Neuronal stem cell (in vitro differentiated cells): Measurements from ENCODE around the gene MX1.

ENCODE experiments used
- DNase-seq: peaks from one replicate; pipeline ENCODE4 v3.0.0-alpha.2; 2013; ENCODE audit warnings: low spot score
- H2AFZ ChIP-seq: one replicate; pipeline ENCODE4 v1.6.1; 2013; ENCODE audit warnings: mild to moderate bottlenecking, low read length, inconsistent platforms
- H2AK5ac ChIP-seq: 2 replicates; pipeline ENCODE4 v1.6.1; 2013; ENCODE audit warnings: low read depth, mild to moderate bottlenecking, inconsistent platforms, low read length, moderate library complexity, mixed read lengths
- H2BK120ac ChIP-seq: 2 replicates; pipeline ENCODE4 v1.6.1; 2013; ENCODE audit warnings: low read depth, mild to moderate bottlenecking, inconsistent platforms, low read length, moderate library complexity, mixed read lengths
- H2BK12ac ChIP-seq: one replicate; pipeline ENCODE4 v1.6.1; 2013; ENCODE audit warnings: low read length, inconsistent platforms
- H2BK15ac ChIP-seq: 2 replicates; pipeline ENCODE4 v1.6.1; 2013; ENCODE audit warnings: mild to moderate bottlenecking, low read length, inconsistent platforms, mixed read lengths
- H2BK5ac ChIP-seq: one replicate; pipeline ENCODE4 v1.6.1; 2013; ENCODE audit warnings: inconsistent platforms, mild to moderate bottlenecking, low read length, moderate library complexity
- H3K14ac ChIP-seq: one replicate; pipeline ENCODE4 v1.6.1; 2013; ENCODE audit warnings: low read length, inconsistent platforms
- H3K18ac ChIP-seq: 2 replicates; pipeline ENCODE4 v1.6.1; 2013; ENCODE audit warnings: low read length, inconsistent platforms
- H3K23ac ChIP-seq: 2 replicates; pipeline ENCODE4 v1.6.1; 2013; ENCODE audit warnings: low read depth, mild to moderate bottlenecking, mixed read lengths, low read length, inconsistent platforms; ENCODE audit not compliant: poor library complexity
- H3K27ac ChIP-seq: replicated peaks from 3 replicates; pipeline ENCODE4 v1.5.1; 2013; ENCODE audit warnings: low read length, inconsistent platforms
- H3K27me3 ChIP-seq, 3 experiments: 2 replicates each; pipeline ENCODE4 v1.6.1; 2013; ENCODE audit warnings: low read length in 3 of 3, mild to moderate bottlenecking in 2 of 3, inconsistent platforms in 1 of 3, low read depth in 1 of 3, mixed read lengths in 1 of 3, moderate library complexity in 1 of 3; ENCODE audit not compliant: control insufficient read depth in 3 of 3, insufficient read depth in 3 of 3
- H3K36me3 ChIP-seq, 2 donors: replicated peaks in 1 of 2; 2 replicates each; pipeline ENCODE4 v1.6.1; 2013; ENCODE audit warnings: low read length in 2 of 2; ENCODE audit not compliant: control insufficient read depth in 2 of 2, insufficient read depth in 2 of 2
- H3K4ac ChIP-seq: 2 replicates; pipeline ENCODE4 v1.6.1; 2013; ENCODE audit warnings: inconsistent platforms, mild to moderate bottlenecking, low read length, moderate library complexity
- H3K4me1 ChIP-seq, 2 donors: 1 replicate in 1 of 2; 2 replicates in 1 of 2; pipeline ENCODE4 v1.6.1; 2013; ENCODE audit warnings: low read length in 2 of 2, low read depth in 1 of 2; ENCODE audit not compliant: control insufficient read depth in 2 of 2, insufficient read depth in 1 of 2
- H3K4me2 ChIP-seq: one replicate; pipeline ENCODE4 v1.6.1; 2013; ENCODE audit warnings: mild to moderate bottlenecking, low read length, inconsistent platforms; ENCODE audit not compliant: insufficient read depth, poor library complexity, severe bottlenecking
- H3K4me3 ChIP-seq, 2 donors: 2 replicates each; pipeline ENCODE4 v1.5.1; 2013; ENCODE audit warnings: low read length in 2 of 2, mild to moderate bottlenecking in 2 of 2, inconsistent platforms in 1 of 2, moderate library complexity in 1 of 2
- H3K79me1 ChIP-seq: one replicate; pipeline ENCODE4 v1.6.1; 2013; ENCODE audit warnings: low read depth, mild to moderate bottlenecking, inconsistent platforms, low read length, moderate library complexity
- H3K9ac ChIP-seq: one replicate; pipeline ENCODE4 v1.6.1; 2013; ENCODE audit warnings: mild to moderate bottlenecking, low read depth, low read length, inconsistent platforms; ENCODE audit not compliant: poor library complexity
- H3K9me3 ChIP-seq, 2 donors: replicated peaks in 1 of 2; 2 replicates each; pipeline versions ENCODE3 to v1.6.1; 2013; ENCODE audit warnings: low read length in 2 of 2, mild to moderate bottlenecking in 2 of 2, inconsistent platforms in 1 of 2, low read depth in 1 of 2, mixed read lengths in 1 of 2, moderate library complexity in 1 of 2; ENCODE audit not compliant: control insufficient read depth in 2 of 2, insufficient read depth in 1 of 2
- H4K8ac ChIP-seq: one replicate; pipeline ENCODE4 v1.6.1; 2013; ENCODE audit warnings: low read depth, mild to moderate bottlenecking, inconsistent platforms, low read length, moderate library complexity
- H4K91ac ChIP-seq: one replicate; pipeline ENCODE4 v1.6.1; 2013; ENCODE audit warnings: low read length, low read depth, mild to moderate bottlenecking, inconsistent platforms; ENCODE audit not compliant: poor library complexity
- WGBS, 2 donors: extraction: QIAGEN DNeasy Blood & Tissue Kit; methylation state at CpG; one replicate each; pipeline ENCODE4 v1.1.7; 2013; ENCODE audit warnings: missing lambda C conversion rate in 2 of 2, mixed read lengths in 1 of 2; ENCODE audit not compliant: insufficient read length in 2 of 2, insufficient replicate concordance in 1 of 2; ENCODE audit errors: extremely low coverage in 2 of 2; 5-methylcytosine and 5-hydroxymethylcytosine counted together

The MX1 gene

DNA sequence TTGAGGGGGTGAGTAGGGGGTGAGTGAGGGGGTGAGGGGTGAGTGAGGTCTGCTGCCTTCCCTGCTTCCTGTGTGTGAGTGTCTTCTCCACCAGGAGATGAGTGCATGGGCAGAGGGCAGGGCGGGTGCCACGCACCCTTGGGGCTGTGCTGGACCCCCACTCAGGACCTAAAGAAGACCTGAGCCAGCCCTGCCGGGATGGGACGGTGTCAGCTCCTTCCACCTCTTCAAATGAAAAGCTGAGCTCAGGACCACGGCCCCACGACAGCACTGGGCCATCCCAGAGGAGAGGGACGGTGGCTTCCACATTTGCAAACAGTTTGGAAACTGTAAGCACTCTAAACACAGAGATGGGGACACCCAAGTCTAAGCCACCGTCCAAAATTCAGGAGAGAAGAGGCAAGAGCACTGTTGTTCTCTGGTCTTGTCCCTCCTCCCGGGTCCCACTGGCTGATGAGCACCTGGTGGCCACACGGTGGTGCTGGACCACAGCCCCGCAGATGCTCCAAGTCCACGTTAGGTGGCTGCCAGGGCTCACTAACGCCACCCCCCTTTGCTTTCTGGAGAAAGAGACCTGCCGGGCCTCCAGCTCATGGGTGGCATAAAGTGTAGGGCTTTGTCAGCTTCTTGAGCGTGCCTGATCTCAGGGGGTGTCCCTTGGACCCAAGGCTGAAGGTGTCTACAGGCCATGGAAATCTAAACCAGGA, 49.8 kb downstream of the MX1 start:
- H3K4ac ChIP-seq = no peak overlapping the region
- H2BK120ac ChIP-seq = peak overlapping the region; percentile 53
- no peak overlapping the region for H3K4me2 ChIP-seq
- peak overlapping the region; percentile 35 for H2BK12ac ChIP-seq
- peak overlapping the region; percentile 49 for H2AK5ac ChIP-seq
- H3K79me1 ChIP-seq = no peaks in the 10 kb centered on the region
- no peak overlapping the region for H3K4me3 ChIP-seq
- no peak for DNase-seq
- WGBS, 2 donors = no CpG with 5 or more reads among the region's 15 CpGs
- H3K23ac ChIP-seq = peak overlapping the region; percentile 77
- peak overlapping the region; percentile 34 for H3K18ac ChIP-seq
- H3K4me1 ChIP-seq = peaks cover 0 to 15% of the 10 kb centered on the region in 2 donors
- H3K9ac ChIP-seq = no peak overlapping the region
- H2BK5ac ChIP-seq = no peak overlapping the region
- H4K91ac ChIP-seq = no peak overlapping the region
- H4K8ac ChIP-seq = no peak overlapping the region
- H3K27me3 ChIP-seq = peaks cover 0 to 3% (median 0%) of the 10 kb centered on the region in 3 experiments
- peak overlapping the region; percentile 70 for H2BK15ac ChIP-seq
- H3K14ac ChIP-seq = peak overlapping the region; percentile 33
- H2AFZ ChIP-seq = no peak overlapping the region
- H3K9me3 ChIP-seq = no peaks in the 10 kb centered on the region
- H3K36me3 ChIP-seq = no peaks in the 10 kb centered on the region
- H3K27ac ChIP-seq = no peak overlapping the region

DNA sequence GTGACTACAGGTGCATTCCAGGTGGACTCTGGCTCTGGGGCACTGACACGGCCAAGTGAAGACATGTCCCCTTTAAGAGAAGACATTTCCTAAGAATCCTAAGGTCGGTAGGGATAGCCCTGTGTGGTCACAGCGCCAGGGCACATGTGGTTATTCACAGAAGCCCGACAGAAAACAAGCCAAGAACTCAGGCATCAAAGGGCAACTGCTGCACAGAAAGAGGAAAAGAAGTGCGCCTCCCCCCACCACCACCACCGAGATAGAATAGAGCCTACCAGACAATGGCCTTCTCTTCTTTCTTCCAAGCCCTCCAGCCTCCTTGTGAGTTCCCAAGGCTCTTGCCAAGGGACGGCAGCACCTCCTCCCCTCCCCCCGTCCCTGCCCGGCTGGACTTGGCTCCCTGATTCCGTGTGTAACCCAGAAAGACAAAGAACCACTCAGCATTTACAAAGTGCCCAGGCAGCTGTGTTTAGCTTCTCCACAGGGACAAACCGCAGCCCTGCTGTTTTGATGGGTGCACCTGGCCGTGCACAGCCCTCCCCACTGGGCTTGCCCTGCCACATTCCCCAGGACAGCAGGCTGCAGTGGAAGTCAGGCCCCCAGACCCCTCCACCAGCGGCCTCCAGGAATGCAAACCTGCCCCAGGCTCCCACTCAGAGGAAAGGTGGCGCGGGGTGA, 51.7 kb downstream of the MX1 start:
- peak overlapping the region; percentile 69 for H2AK5ac ChIP-seq
- no peak overlapping the region for H2BK12ac ChIP-seq
- peak overlapping the region; percentile 41 for H3K4me2 ChIP-seq
- no peak overlapping the region for H2BK120ac ChIP-seq
- H3K4me3 ChIP-seq = no peak overlapping the region
- no peaks in the 10 kb centered on the region for H3K9me3 ChIP-seq
- peak overlapping the region; percentile 43 for H2AFZ ChIP-seq
- peaks cover 0 to 3% (median 0%) of the 10 kb centered on the region in 3 experiments for H3K27me3 ChIP-seq
- peak overlapping the region; percentile 44 for H3K18ac ChIP-seq
- H3K79me1 ChIP-seq = no peaks in the 10 kb centered on the region
- no peaks in the 10 kb centered on the region for H3K36me3 ChIP-seq
- H3K4me1 ChIP-seq = peaks cover 0 to 16% of the 10 kb centered on the region in 2 donors
- peak; percentile 31 for DNase-seq
- H3K9ac ChIP-seq = no peak overlapping the region
- H3K27ac ChIP-seq = no peak overlapping the region
- H4K8ac ChIP-seq = no peak overlapping the region
- H2BK5ac ChIP-seq = peak overlapping the region; percentile 29
- no peak overlapping the region for H4K91ac ChIP-seq
- WGBS, 2 donors = no CpG with 5 or more reads among the region's 15 CpGs
- peak overlapping the region; percentile 90 for H3K14ac ChIP-seq
- H3K23ac ChIP-seq = peak overlapping the region; percentile 69
- no peak overlapping the region for H2BK15ac ChIP-seq
- H3K4ac ChIP-seq = peak overlapping the region; percentile 59

DNA sequence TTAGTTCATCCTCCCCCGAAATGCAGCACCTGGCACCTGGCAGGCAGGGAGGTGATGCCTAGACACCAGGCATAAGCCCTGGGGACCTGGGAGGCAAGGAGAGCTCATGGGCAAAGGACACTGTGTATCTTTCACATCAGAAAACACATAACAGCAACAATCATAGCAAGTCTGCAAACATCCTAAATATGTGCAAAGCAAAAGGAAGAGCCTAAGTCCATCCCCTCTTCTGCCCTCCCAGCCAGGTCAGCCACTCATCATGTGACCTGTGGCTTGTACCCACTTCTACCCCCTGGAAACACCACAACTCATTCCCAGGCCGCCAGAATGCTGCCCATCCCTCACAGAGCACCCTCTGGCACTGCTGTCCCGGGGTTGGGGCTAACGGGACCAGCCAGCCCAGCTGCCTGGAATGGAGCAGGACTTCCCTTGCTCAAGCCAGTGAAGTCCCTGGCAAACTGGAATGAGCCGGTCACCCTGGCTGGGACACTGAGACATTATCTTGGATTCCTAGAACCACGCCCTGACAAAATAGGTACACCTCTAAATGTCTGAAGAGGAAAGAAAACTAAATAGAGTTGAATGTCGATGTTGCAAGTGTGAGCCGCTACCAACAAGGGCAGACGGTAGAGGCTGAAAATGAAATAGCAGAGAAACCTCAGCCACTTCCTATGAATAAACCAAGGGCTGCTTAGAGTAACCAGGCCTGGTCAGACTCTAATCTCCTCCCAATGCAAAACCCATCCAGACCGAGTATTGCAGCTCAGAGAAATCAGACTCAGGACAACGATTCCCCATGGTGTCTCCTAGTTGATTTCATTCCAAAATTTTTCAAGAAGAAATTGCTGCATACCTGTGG, 52.5 kb downstream of the MX1 start:
- DNase-seq = no peak
- peak overlapping the region; percentile 59 for H3K4ac ChIP-seq
- peak overlapping the region; percentile 56 for H3K18ac ChIP-seq
- peak overlapping the region; percentile 69 for H3K23ac ChIP-seq
- H2BK5ac ChIP-seq = peak overlapping the region; percentile 29
- no peak overlapping the region for H2BK15ac ChIP-seq
- peaks cover 0 to 16% of the 10 kb centered on the region in 2 donors for H3K4me1 ChIP-seq
- H3K4me2 ChIP-seq = no peak overlapping the region
- H3K4me3 ChIP-seq = no peak overlapping the region
- peaks cover 0 to 3% (median 0%) of the 10 kb centered on the region in 3 experiments for H3K27me3 ChIP-seq
- H3K27ac ChIP-seq = no peak overlapping the region
- WGBS, 2 donors = no CpG with 5 or more reads among the region's 11 CpGs
- peak overlapping the region; percentile 9 for H4K91ac ChIP-seq
- no peaks in the 10 kb centered on the region for H3K79me1 ChIP-seq
- H3K36me3 ChIP-seq = no peaks in the 10 kb centered on the region
- no peak overlapping the region for H2AFZ ChIP-seq
- peak overlapping the region; percentile 90 for H3K14ac ChIP-seq
- no peak overlapping the region for H4K8ac ChIP-seq
- H2BK12ac ChIP-seq = peak overlapping the region; percentile 33
- peak overlapping the region; percentile 69 for H2AK5ac ChIP-seq
- no peak overlapping the region for H3K9ac ChIP-seq
- no peak overlapping the region for H2BK120ac ChIP-seq
- no peaks in the 10 kb centered on the region for H3K9me3 ChIP-seq
